GM12878 (cell line): ENCODE data around the gene WDR12. TPM values are rescaled to one million over a fixed set of nuclear protein-coding genes. Genes with fewer than 3 reads are reported as not detected.

Experiments
- BMI1 ChIP-seq: fragments of 450-650 bp; IDR thresholded peaks from 2 replicates; pipeline ENCODE4 v1.6.1; 2016; ENCODE audit warnings: mild to moderate bottlenecking, moderate library complexity, borderline replicate concordance
- CBFB ChIP-seq: IDR thresholded peaks from 2 replicates; pipeline ENCODE4 v1.6.1; 2016; ENCODE audit warnings: antibody characterized with exemption, low read depth
- CEBPZ ChIP-seq: fragments of 150-350 bp; IDR thresholded peaks from 2 replicates; pipeline ENCODE4 v1.6.1; 2016; ENCODE audit warnings: low read depth, low read length
- CHD4 ChIP-seq: fragments of 200-600 bp; sonication (generic); IDR thresholded peaks from 2 replicates; pipeline ENCODE4 v1.6.1; 2016; ENCODE audit warnings: mild to moderate bottlenecking
- DPF2 ChIP-seq: fragments of 450-650 bp; IDR thresholded peaks from 2 replicates; pipeline ENCODE4 v1.6.1; 2017; ENCODE audit warnings: mild to moderate bottlenecking
- ESRRA ChIP-seq: IDR thresholded peaks from 2 replicates; pipeline ENCODE4 v1.6.1; 2012; ENCODE audit warnings: mild to moderate bottlenecking, low read length, improper control_type of control experiment
- FOS ChIP-seq: IDR thresholded peaks from 3 replicates; pipeline ENCODE4 v1.6.1; 2011; ENCODE audit warnings: borderline replicate concordance; ENCODE audit not compliant: insufficient read length; ENCODE audit errors: extremely low read depth
- GABPA ChIP-seq: IDR thresholded peaks from 2 replicates; pipeline ENCODE4 v1.6.1; 2014; ENCODE audit warnings: antibody characterized with exemption, low read depth, mild to moderate bottlenecking, inconsistent platforms
- IRF4 ChIP-seq: IDR thresholded peaks from 2 replicates; pipeline ENCODE4 v1.6.1; 2011; ENCODE audit warnings: low read depth, low read length
- MXI1 ChIP-seq: fragments of 150-350 bp; IDR thresholded peaks from 2 replicates; pipeline ENCODE4 v1.6.1; 2011; ENCODE audit warnings: low read depth, mild to moderate bottlenecking, inconsistent platforms, low read length, improper control_type of control experiment
- PAX5 ChIP-seq: IDR thresholded peaks from 2 replicates; pipeline ENCODE4 v1.6.1; 2011; ENCODE audit warnings: low read depth, low read length, borderline replicate concordance
- RUNX3 ChIP-seq: IDR thresholded peaks from 2 replicates; pipeline ENCODE4 v1.6.1; 2012; ENCODE audit warnings: low read length, inconsistent platforms
- SKIL ChIP-seq: fragments of 450-650 bp; IDR thresholded peaks from 2 replicates; pipeline ENCODE4 v1.6.1; 2017; ENCODE audit warnings: mild to moderate bottlenecking, low read depth, inconsistent platforms; ENCODE audit not compliant: poor library complexity, severe bottlenecking
- SRF ChIP-seq, 2 experiments: IDR thresholded peaks; 2 replicates each; pipeline ENCODE4 v1.6.1; 2011; ENCODE audit warnings: low read depth in 2 of 2, low read length in 2 of 2, mild to moderate bottlenecking in 1 of 2, moderate library complexity in 1 of 2
- SUPT20H ChIP-seq: IDR thresholded peaks from 2 replicates; pipeline ENCODE4 v1.6.1; 2011; ENCODE audit warnings: low read depth, mild to moderate bottlenecking, low read length, moderate library complexity, borderline replicate concordance; ENCODE audit not compliant: control insufficient read depth
- TARDBP ChIP-seq: IDR thresholded peaks from 2 replicates; pipeline ENCODE4 v1.6.1; 2016; ENCODE audit warnings: borderline replicate concordance
- TCF12 ChIP-seq: IDR thresholded peaks from 2 replicates; pipeline ENCODE4 v1.6.1; 2011; ENCODE audit warnings: low read depth, mild to moderate bottlenecking, low read length
- YBX1 ChIP-seq: fragments of 450-650 bp; IDR thresholded peaks from 2 replicates; pipeline ENCODE4 v1.6.1; 2016; ENCODE audit warnings: antibody characterized with exemption
- YY1 ChIP-seq: IDR thresholded peaks from 2 replicates; pipeline ENCODE4 v1.6.1; 2011; ENCODE audit warnings: low read depth, mild to moderate bottlenecking, low read length
- ZNF207 ChIP-seq: fragments of 450-650 bp; IDR thresholded peaks from 2 replicates; pipeline ENCODE4 v1.6.1; 2014; ENCODE audit warnings: antibody characterized with exemption, mild to moderate bottlenecking, borderline replicate concordance
- ZNF24 ChIP-seq: fragments of 450-650 bp; IDR thresholded peaks from 2 replicates; pipeline ENCODE4 v1.6.1; 2017; ENCODE audit warnings: antibody characterized with exemption, mild to moderate bottlenecking
- ZNF622 ChIP-seq: fragments of 450-650 bp; IDR thresholded peaks from 2 replicates; pipeline ENCODE4 v1.6.1; 2017; ENCODE audit warnings: mild to moderate bottlenecking, inconsistent platforms
- polyA plus RNA-seq, 11 experiments: library from polyadenylated mRNA; depleted of rRNA in 4 of 11; unstranded in 6 of 11; stranded (reverse) in 5 of 11; fragments of >200 nt; fragmentation: Nextera tagmentation in 4 of 11; fragmentation: Illumina TruSeq in 1 of 11; extraction: Ambion mirVana in 4 of 11; extraction: Trizol in 1 of 11; gene quantifications; 1 replicate in 1 of 11; 2 replicates in 10 of 11; pipeline versions ENCODE4 v1.2.1 to v1.2.3, GENCODE V29; 2011 to 2016; ENCODE audit warnings: inconsistent platforms in 2 of 11, missing spikeins in 2 of 11, low read depth in 1 of 11
- total RNA-seq, 4 experiments: library from RNA; depleted of rRNA in 3 of 4; stranded (reverse); fragments of >200 nt in 3 of 4; fragmentation: Illumina TruSeq in 1 of 4; extraction: Trizol in 1 of 4; gene quantifications; 2 replicates each; pipeline versions ENCODE4 v1.2.1 to v1.2.3, GENCODE V29; 2013 to 2021
- TF ChIP-seq, protein P1 (sequence below): fragments of 450-650 bp; IDR thresholded peaks from 2 replicates; pipeline ENCODE4 v1.6.1; 2016; ENCODE audit warnings: mild to moderate bottlenecking
- TF ChIP-seq, protein P2 (sequence below): IDR thresholded peaks from 2 replicates; pipeline ENCODE4 v1.6.1; 2011; ENCODE audit warnings: borderline replicate concordance, low read depth, mild to moderate bottlenecking, moderate library complexity, mixed read lengths, low read length; ENCODE audit not compliant: insufficient read depth; ENCODE audit errors: extremely low read length

The WDR12 gene
- total and polyA plus RNA-seq, 10 of the 15 experiments (the other 5 are each of a cell fraction or from before 2014, with no cell fraction given), result 52.9 to 256 (median 108) TPM

- TF ChIP-seq IRF4, result no peak
- TF ChIP-seq, protein P1, sequence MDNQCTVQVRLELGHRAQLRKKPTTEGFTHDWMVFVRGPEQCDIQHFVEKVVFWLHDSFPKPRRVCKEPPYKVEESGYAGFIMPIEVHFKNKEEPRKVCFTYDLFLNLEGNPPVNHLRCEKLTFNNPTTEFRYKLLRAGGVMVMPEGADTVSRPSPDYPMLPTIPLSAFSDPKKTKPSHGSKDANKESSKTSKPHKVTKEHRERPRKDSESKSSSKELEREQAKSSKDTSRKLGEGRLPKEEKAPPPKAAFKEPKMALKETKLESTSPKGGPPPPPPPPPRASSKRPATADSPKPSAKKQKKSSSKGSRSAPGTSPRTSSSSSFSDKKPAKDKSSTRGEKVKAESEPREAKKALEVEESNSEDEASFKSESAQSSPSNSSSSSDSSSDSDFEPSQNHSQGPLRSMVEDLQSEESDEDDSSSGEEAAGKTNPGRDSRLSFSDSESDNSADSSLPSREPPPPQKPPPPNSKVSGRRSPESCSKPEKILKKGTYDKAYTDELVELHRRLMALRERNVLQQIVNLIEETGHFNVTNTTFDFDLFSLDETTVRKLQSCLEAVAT, result no peak
- TF ChIP-seq CHD4, result no peak
- TF ChIP-seq SKIL, result peak; percentile 27
- TF ChIP-seq ZNF24, result no peak
- TF ChIP-seq SRF (IDR thresholded peaks at IDR 0.05; ENCODE audit: low read depth in 2 of 2, low read length in 2 of 2), result no peak
- no peak for TF ChIP-seq TARDBP
- TF ChIP-seq PAX5, result no peak
- TF ChIP-seq SUPT20H, result no peak
- no peak for TF ChIP-seq MXI1
- TF ChIP-seq GABPA, result no peak
- no peak for TF ChIP-seq TCF12
- no peak for TF ChIP-seq ESRRA
- TF ChIP-seq RUNX3, result peak; percentile 70
- no peak for TF ChIP-seq CBFB
- TF ChIP-seq BMI1, result no peak
- TF ChIP-seq ZNF622, result no peak
- no peak for TF ChIP-seq ZNF207
- no peak for TF ChIP-seq FOS
- no peak for TF ChIP-seq CEBPZ
- TF ChIP-seq DPF2, result no peak
- peak; percentile 64 for TF ChIP-seq YY1
- TF ChIP-seq, protein P2, sequence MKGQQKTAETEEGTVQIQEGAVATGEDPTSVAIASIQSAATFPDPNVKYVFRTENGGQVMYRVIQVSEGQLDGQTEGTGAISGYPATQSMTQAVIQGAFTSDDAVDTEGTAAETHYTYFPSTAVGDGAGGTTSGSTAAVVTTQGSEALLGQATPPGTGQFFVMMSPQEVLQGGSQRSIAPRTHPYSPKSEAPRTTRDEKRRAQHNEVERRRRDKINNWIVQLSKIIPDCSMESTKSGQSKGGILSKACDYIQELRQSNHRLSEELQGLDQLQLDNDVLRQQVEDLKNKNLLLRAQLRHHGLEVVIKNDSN, result no peak
- no peak for TF ChIP-seq YBX1
Observed at GRCh38 chr2:202831242-202832220, 79.9 kb downstream of the WDR12 start (continued).
